Skeletal muscle tissue (tissue), 4 donors: ENCODE measurements around the gene RALGPS1. TPM values are rescaled to one million over a fixed set of nuclear protein-coding genes. Genes with fewer than 3 reads are reported as not detected.

Source experiments
- H3K27ac ChIP-seq: one replicate; pipeline ENCODE4 v1.7.0; 2013; ENCODE audit warnings: mild to moderate bottlenecking, low read depth, low read length, inconsistent platforms
- H3K27me3 ChIP-seq, 3 donors: one replicate each; pipeline ENCODE4 v1.7.0; 2013; ENCODE audit warnings: low read length in 3 of 3; ENCODE audit not compliant: control insufficient read depth in 3 of 3, insufficient read depth in 3 of 3
- H3K36me3 ChIP-seq, 3 donors: one replicate each; pipeline ENCODE4 v1.7.0; 2013; ENCODE audit warnings: low read length in 3 of 3; ENCODE audit not compliant: control insufficient read depth in 3 of 3, insufficient read depth in 3 of 3
- H3K4me1 ChIP-seq, 3 donors: one replicate each; pipeline ENCODE4 v1.7.0; 2013; ENCODE audit warnings: low read length in 3 of 3, mild to moderate bottlenecking in 3 of 3; ENCODE audit not compliant: control insufficient read depth in 3 of 3, insufficient read depth in 3 of 3
- H3K4me3 ChIP-seq, 3 donors: one replicate each; pipeline ENCODE4 v1.7.0; 2013; ENCODE audit warnings: low read length in 3 of 3
- H3K9ac ChIP-seq, 3 donors: one replicate each; pipeline ENCODE4 v1.7.0; 2013; ENCODE audit warnings: low read length in 3 of 3, mild to moderate bottlenecking in 3 of 3, moderate library complexity in 2 of 3, low read depth in 1 of 3
- H3K9me3 ChIP-seq, 3 donors: one replicate each; pipeline ENCODE4 v1.7.0; 2013; ENCODE audit warnings: low read length in 3 of 3; ENCODE audit not compliant: control insufficient read depth in 3 of 3
- total RNA-seq: library from RNA; depleted of rRNA; stranded (reverse); fragments of >200 nt; gene quantifications from one replicate; pipeline ENCODE4 v1.2.3, GENCODE V29; 2014
- donor health status: Osteomylitis.

Gene RALGPS1
- total RNA-seq, 1 donor from 2014 or later: 9.4 TPM

- H3K9ac ChIP-seq: no peak overlapping the region
- peak overlapping the region; percentile 74 for H3K27ac ChIP-seq
Observed at GRCh38 chr9:127036437-127036836, 121.9 kb downstream of the RALGPS1 start.

GRCh38 chr9:127038531-127038930, 123.9 kb downstream of the RALGPS1 start:
- Histone ChIP-seq H3K4me3 (no peak overlapping the region), H3K9ac (no peak overlapping the region), H3K9me3 (no peaks in the 10 kb centered on the region), H3K27me3 (no peaks in the 10 kb centered on the region), H3K36me3 (no peaks in the 10 kb centered on the region), H3K27ac (no peak overlapping the region), H3K4me1 (peaks cover 15 to 23% (median 18%) of the 10 kb centered on the region in 3 donors)

More at GRCh38 chr9:127036437-127036836, 121.9 kb downstream of the RALGPS1 start:
- Histone ChIP-seq H3K36me3 (no peaks in the 10 kb centered on the region), H3K4me1 (peaks cover 21 to 28% (median 23%) of the 10 kb centered on the region in 3 donors), H3K9me3 (no peaks in the 10 kb centered on the region), H3K27me3 (no peaks in the 10 kb centered on the region), H3K4me3 (no peak overlapping the region)

- H3K9ac ChIP-seq: no peak overlapping the region
- H3K9me3 ChIP-seq: no peaks in the 10 kb centered on the region
- no peaks in the 10 kb centered on the region for H3K36me3 ChIP-seq
- H3K4me3 ChIP-seq: no peak overlapping the region
- no peaks in the 10 kb centered on the region for H3K27me3 ChIP-seq
- H3K27ac ChIP-seq: no peak overlapping the region
- H3K4me1 ChIP-seq: peaks cover 7 to 13% (median 12%) of the 10 kb centered on the region in 3 donors
Observed at GRCh38 chr9:127039492-127039891, 124.9 kb downstream of the RALGPS1 start.

- Histone ChIP-seq H3K9ac (no peak overlapping the region), H3K27ac (no peak overlapping the region), H3K27me3 (no peaks in the 10 kb centered on the region), H3K4me1 (peaks cover 7 to 13% (median 10%) of the 10 kb centered on the region in 3 donors), H3K9me3 (no peaks in the 10 kb centered on the region), H3K4me3 (no peak overlapping the region), H3K36me3 (no peaks in the 10 kb centered on the region)
Observed at GRCh38 chr9:127045148-127045547, 130.6 kb downstream of the RALGPS1 start.

- H3K9me3 ChIP-seq: no peaks in the 10 kb centered on the region
- H3K27ac ChIP-seq: peak overlapping the region; percentile 42
- H3K4me1 ChIP-seq: peaks cover 13 to 26% (median 20%) of the 10 kb centered on the region in 3 donors
- no peaks in the 10 kb centered on the region for H3K36me3 ChIP-seq
- H3K27me3 ChIP-seq: no peaks in the 10 kb centered on the region
- no peak overlapping the region for H3K4me3 ChIP-seq
- H3K9ac ChIP-seq: no peak overlapping the region
Observed at GRCh38 chr9:127047971-127048370, 133.4 kb downstream of the RALGPS1 start.

- Histone ChIP-seq H3K9ac (no peak overlapping the region), H3K27ac (peak overlapping the region; percentile 42), H3K4me1 (peaks cover 22 to 36% (median 31%) of the 10 kb centered on the region in 3 donors), H3K27me3 (no peaks in the 10 kb centered on the region), H3K36me3 (no peaks in the 10 kb centered on the region), H3K9me3 (no peaks in the 10 kb centered on the region), H3K4me3 (no peak overlapping the region)
Observed at GRCh38 chr9:127049044-127049443, 134.5 kb downstream of the RALGPS1 start.

- Histone ChIP-seq H3K9ac (no peak overlapping the region), H3K27me3 (no peaks in the 10 kb centered on the region), H3K36me3 (no peaks in the 10 kb centered on the region), H3K4me3 (no peak overlapping the region), H3K4me1 (peaks cover 27 to 42% (median 37%) of the 10 kb centered on the region in 3 donors), H3K9me3 (no peaks in the 10 kb centered on the region), H3K27ac (peak overlapping the region; percentile 39)
Observed at GRCh38 chr9:127049581-127049980, 135.0 kb downstream of the RALGPS1 start.

- no peak overlapping the region for H3K4me3 ChIP-seq
- H3K9ac ChIP-seq: no peak overlapping the region
- H3K9me3 ChIP-seq: no peaks in the 10 kb centered on the region
- H3K36me3 ChIP-seq: no peaks in the 10 kb centered on the region
- H3K27me3 ChIP-seq: no peaks in the 10 kb centered on the region
- H3K4me1 ChIP-seq: peaks cover 29 to 43% (median 42%) of the 10 kb centered on the region in 3 donors
- no peak overlapping the region for H3K27ac ChIP-seq
Observed at GRCh38 chr9:127050152-127050551, 135.6 kb downstream of the RALGPS1 start.

- Histone ChIP-seq H3K27ac (no peak overlapping the region), H3K4me3 (no peak overlapping the region), H3K4me1 (peaks cover 32 to 46% (median 43%) of the 10 kb centered on the region in 3 donors), H3K9ac (no peak overlapping the region), H3K27me3 (no peaks in the 10 kb centered on the region), H3K9me3 (no peaks in the 10 kb centered on the region), H3K36me3 (no peaks in the 10 kb centered on the region)
Observed at GRCh38 chr9:127050591-127051001, 136.0 kb downstream of the RALGPS1 start.

GRCh38 chr9:127051881-127052595, 137.5 kb downstream of the RALGPS1 start:
- Histone ChIP-seq H3K27ac (peak overlapping the region; percentile 42), H3K4me1 (peaks cover 46 to 60% (median 57%) of the 10 kb centered on the region in 3 donors)

More at GRCh38 chr9:127051881-127052595, 137.5 kb downstream of the RALGPS1 start:
- no peaks in the 10 kb centered on the region for H3K9me3 ChIP-seq
- H3K9ac ChIP-seq: no peak overlapping the region
- H3K4me3 ChIP-seq: no peak overlapping the region
- H3K36me3 ChIP-seq: no peaks in the 10 kb centered on the region
- no peaks in the 10 kb centered on the region for H3K27me3 ChIP-seq
